22Rv1 (cell line): ENCODE data around the gene NME7.

ENCODE experiments used
- CTCF ChIP-seq: fragments of 450-650 bp; IDR thresholded peaks from 2 replicates; pipeline ENCODE4 v1.5.1; 2017; ENCODE audit warnings: mild to moderate bottlenecking
- ZFX ChIP-seq: fragments of 450-650 bp; IDR thresholded peaks from 2 replicates; pipeline ENCODE4 v1.6.1; 2017; ENCODE audit warnings: antibody characterized with exemption, borderline replicate concordance

GRCh38 chr1:169390303-169390702, 22.7 kb upstream of the NME7 start:
- no peak for TF ChIP-seq CTCF
- no peak for TF ChIP-seq ZFX
